K562 (cell line): ENCODE measurements around the gene AFAP1. TPM values are rescaled to one million over a fixed set of nuclear protein-coding genes. Genes with fewer than 3 reads are reported as not detected.

Source experiments
- CHD1 ChIP-seq: fragments of 200-600 bp; sonication (generic); IDR thresholded peaks from one replicate; pipeline ENCODE4 v1.6.1; 2012; ENCODE audit warnings: mild to moderate bottlenecking, moderate library complexity, low read length, inconsistent platforms
- HIVEP1 ChIP-seq: fragments of 250-450 bp; sonication (Bioruptor Pico); IDR thresholded peaks from 2 replicates; pipeline ENCODE4 v1.4.0; 2020; ENCODE audit warnings: mild to moderate bottlenecking
- POLR2B ChIP-seq: fragments of 450-650 bp; IDR thresholded peaks from 2 replicates; pipeline ENCODE4 v1.6.1; 2018; ENCODE audit warnings: low read depth; ENCODE audit not compliant: partially characterized antibody
- RBM15 ChIP-seq: fragments of 200-400 bp; formaldehyde crosslinking; IDR thresholded peaks from 2 replicates; pipeline ENCODE4 v1.6.1; 2018; ENCODE audit warnings: mild to moderate bottlenecking, low read length, moderate library complexity; ENCODE audit not compliant: insufficient read depth
- SRSF3 ChIP-seq: fragments of 200-400 bp; formaldehyde crosslinking; IDR thresholded peaks from 2 replicates; pipeline ENCODE4 v1.6.1; 2016; ENCODE audit warnings: mild to moderate bottlenecking, low read length, moderate library complexity; ENCODE audit not compliant: insufficient read depth
- ZFP30 ChIP-seq: fragments of 250-450 bp; sonication (Bioruptor Pico); IDR thresholded peaks from 2 replicates; pipeline ENCODE4 v1.8.0; 2022; ENCODE audit warnings: moderate library complexity, mild to moderate bottlenecking, inconsistent platforms, borderline replicate concordance
- polyA plus RNA-seq, 8 experiments: library from polyadenylated mRNA; depleted of rRNA in 4 of 8; stranded (reverse) in 5 of 8; unstranded in 3 of 8; fragments of >200 nt; fragmentation: Nextera tagmentation in 2 of 8; fragmentation: Illumina TruSeq in 1 of 8; extraction: Ambion mirVana in 2 of 8; extraction: Trizol in 1 of 8; gene quantifications; 2 replicates each; pipeline versions ENCODE4 v1.2.1 to v1.2.3, GENCODE V29; 2011 to 2014; ENCODE audit warnings: inconsistent platforms in 1 of 8, missing spikeins in 1 of 8
- total RNA-seq, 7 experiments: library from RNA; depleted of rRNA in 6 of 7; stranded (reverse); fragments of >200 nt in 6 of 7; fragmentation: Illumina TruSeq in 2 of 7; extraction: Trizol in 2 of 7; gene quantifications; 2 replicates each; pipeline versions ENCODE4 v1.2.1 to v1.2.3, GENCODE V29; 2011 to 2021; ENCODE audit warnings: low replicate concordance in 1 of 7
- TF ChIP-seq, protein P1 (sequence below): fragments of 200-800 bp; sonication (Bioruptor generic); IDR thresholded peaks from 2 replicates; pipeline ENCODE4 v1.6.1; 2016; ENCODE audit warnings: missing genetic modification characterization, missing compliant biosample characterization
- TF ChIP-seq, protein P2 (sequence below): IDR thresholded peaks from 2 replicates; pipeline ENCODE4 v1.6.1; 2011; ENCODE audit warnings: borderline replicate concordance, low read depth, mild to moderate bottlenecking, moderate library complexity, low read length; ENCODE audit not compliant: insufficient read depth, poor library complexity, severe bottlenecking
- TF ChIP-seq, protein P3 (sequence below): fragments of 450-650 bp; IDR thresholded peaks from 2 replicates; pipeline ENCODE4 v1.6.1; 2018; ENCODE audit warnings: mild to moderate bottlenecking, low read depth; ENCODE audit not compliant: partially characterized antibody
- TF ChIP-seq, protein P4 (sequence below): fragments of 450-650 bp; IDR thresholded peaks from 2 replicates; pipeline ENCODE4 v1.7.1; 2018; ENCODE audit warnings: mild to moderate bottlenecking, low read depth; ENCODE audit not compliant: partially characterized antibody
- TF ChIP-seq, protein P5 (sequence below): fragments of 450-650 bp; IDR thresholded peaks from 2 replicates; pipeline ENCODE4 v1.6.1; 2017; ENCODE audit warnings: mild to moderate bottlenecking, moderate library complexity

The AFAP1 gene
- total and polyA plus RNA-seq, 9 of the 15 experiments (the other 6 are each of a cell fraction or from before 2014, with no cell fraction given) = 0.07 to 0.42 (median 0.12) TPM; not detected in 1

DNA sequence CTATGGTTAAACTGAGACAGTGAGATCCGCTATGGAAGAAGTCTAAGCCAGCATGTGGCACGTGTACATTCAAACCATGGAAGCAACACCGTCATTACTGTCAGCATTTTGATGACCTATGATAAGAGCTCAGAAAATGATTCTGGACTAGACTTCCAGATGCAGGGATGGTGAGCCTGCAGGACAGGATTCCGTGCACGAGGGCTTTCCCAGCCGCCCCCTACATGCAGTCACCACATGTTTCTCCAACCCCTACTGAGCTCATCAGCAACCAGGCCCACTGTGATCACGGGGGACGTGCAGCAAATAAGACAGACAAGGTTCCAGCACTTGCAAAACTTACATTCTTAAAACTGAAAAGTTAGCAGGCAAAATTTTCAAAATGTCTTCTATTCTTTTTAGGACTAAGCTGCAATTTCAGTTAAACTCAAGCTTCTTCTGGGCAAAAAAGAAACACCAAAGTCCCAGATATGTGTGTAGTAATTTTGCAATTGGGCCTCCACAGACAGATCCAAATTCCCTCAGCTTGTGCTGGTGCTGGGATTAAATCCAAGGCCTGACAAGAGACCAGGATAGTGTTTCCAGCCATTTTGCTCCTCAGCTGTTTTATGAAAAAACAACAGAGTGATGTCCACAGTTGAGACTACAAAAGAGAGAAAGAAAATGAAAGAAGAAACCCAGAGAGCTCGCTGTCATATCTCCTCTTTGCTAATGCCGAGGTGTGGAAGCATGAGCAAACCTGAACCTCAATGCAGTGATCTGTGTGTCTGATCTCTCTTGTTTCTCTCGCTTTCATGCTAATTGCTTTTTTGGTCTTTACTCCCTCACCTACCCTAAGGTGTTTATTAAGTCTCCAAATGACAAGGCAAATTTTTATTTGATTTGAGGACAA lies 118.2 kb downstream of the AFAP1 start (continued):
- TF ChIP-seq, protein P1, sequence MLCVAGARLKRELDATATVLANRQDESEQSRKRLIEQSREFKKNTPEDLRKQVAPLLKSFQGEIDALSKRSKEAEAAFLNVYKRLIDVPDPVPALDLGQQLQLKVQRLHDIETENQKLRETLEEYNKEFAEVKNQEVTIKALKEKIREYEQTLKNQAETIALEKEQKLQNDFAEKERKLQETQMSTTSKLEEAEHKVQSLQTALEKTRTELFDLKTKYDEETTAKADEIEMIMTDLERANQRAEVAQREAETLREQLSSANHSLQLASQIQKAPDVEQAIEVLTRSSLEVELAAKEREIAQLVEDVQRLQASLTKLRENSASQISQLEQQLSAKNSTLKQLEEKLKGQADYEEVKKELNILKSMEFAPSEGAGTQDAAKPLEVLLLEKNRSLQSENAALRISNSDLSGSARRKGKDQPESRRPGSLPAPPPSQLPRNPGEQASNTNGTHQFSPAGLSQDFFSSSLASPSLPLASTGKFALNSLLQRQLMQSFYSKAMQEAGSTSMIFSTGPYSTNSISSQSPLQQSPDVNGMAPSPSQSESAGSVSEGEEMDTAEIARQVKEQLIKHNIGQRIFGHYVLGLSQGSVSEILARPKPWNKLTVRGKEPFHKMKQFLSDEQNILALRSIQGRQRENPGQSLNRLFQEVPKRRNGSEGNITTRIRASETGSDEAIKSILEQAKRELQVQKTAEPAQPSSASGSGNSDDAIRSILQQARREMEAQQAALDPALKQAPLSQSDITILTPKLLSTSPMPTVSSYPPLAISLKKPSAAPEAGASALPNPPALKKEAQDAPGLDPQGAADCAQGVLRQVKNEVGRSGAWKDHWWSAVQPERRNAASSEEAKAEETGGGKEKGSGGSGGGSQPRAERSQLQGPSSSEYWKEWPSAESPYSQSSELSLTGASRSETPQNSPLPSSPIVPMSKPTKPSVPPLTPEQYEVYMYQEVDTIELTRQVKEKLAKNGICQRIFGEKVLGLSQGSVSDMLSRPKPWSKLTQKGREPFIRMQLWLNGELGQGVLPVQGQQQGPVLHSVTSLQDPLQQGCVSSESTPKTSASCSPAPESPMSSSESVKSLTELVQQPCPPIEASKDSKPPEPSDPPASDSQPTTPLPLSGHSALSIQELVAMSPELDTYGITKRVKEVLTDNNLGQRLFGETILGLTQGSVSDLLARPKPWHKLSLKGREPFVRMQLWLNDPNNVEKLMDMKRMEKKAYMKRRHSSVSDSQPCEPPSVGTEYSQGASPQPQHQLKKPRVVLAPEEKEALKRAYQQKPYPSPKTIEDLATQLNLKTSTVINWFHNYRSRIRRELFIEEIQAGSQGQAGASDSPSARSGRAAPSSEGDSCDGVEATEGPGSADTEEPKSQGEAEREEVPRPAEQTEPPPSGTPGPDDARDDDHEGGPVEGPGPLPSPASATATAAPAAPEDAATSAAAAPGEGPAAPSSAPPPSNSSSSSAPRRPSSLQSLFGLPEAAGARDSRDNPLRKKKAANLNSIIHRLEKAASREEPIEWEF (CRISPR knock-in tag) = no peak
- TF ChIP-seq HIVEP1 (CRISPR knock-in tag) = no peak
- TF ChIP-seq, protein P2, sequence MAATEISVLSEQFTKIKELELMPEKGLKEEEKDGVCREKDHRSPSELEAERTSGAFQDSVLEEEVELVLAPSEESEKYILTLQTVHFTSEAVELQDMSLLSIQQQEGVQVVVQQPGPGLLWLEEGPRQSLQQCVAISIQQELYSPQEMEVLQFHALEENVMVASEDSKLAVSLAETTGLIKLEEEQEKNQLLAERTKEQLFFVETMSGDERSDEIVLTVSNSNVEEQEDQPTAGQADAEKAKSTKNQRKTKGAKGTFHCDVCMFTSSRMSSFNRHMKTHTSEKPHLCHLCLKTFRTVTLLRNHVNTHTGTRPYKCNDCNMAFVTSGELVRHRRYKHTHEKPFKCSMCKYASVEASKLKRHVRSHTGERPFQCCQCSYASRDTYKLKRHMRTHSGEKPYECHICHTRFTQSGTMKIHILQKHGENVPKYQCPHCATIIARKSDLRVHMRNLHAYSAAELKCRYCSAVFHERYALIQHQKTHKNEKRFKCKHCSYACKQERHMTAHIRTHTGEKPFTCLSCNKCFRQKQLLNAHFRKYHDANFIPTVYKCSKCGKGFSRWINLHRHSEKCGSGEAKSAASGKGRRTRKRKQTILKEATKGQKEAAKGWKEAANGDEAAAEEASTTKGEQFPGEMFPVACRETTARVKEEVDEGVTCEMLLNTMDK = no peak
- TF ChIP-seq, protein P3, sequence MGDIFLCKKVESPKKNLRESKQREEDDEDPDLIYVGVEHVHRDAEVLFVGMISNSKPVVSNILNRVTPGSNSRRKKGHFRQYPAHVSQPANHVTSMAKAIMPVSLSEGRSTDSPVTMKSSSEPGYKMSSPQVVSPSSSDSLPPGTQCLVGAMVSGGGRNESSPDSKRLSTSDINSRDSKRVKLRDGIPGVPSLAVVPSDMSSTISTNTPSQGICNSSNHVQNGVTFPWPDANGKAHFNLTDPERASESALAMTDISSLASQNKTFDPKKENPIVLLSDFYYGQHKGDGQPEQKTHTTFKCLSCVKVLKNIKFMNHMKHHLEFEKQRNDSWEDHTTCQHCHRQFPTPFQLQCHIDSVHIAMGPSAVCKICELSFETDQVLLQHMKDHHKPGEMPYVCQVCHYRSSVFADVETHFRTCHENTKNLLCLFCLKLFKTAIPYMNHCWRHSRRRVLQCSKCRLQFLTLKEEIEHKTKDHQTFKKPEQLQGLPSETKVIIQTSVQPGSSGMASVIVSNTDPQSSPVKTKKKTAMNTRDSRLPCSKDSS = no peak
- TF ChIP-seq, protein P4, sequence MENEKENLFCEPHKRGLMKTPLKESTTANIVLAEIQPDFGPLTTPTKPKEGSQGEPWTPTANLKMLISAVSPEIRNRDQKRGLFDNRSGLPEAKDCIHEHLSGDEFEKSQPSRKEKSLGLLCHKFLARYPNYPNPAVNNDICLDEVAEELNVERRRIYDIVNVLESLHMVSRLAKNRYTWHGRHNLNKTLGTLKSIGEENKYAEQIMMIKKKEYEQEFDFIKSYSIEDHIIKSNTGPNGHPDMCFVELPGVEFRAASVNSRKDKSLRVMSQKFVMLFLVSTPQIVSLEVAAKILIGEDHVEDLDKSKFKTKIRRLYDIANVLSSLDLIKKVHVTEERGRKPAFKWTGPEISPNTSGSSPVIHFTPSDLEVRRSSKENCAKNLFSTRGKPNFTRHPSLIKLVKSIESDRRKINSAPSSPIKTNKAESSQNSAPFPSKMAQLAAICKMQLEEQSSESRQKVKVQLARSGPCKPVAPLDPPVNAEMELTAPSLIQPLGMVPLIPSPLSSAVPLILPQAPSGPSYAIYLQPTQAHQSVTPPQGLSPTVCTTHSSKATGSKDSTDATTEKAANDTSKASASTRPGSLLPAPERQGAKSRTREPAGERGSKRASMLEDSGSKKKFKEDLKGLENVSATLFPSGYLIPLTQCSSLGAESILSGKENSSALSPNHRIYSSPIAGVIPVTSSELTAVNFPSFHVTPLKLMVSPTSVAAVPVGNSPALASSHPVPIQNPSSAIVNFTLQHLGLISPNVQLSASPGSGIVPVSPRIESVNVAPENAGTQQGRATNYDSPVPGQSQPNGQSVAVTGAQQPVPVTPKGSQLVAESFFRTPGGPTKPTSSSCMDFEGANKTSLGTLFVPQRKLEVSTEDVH = no peak
- TF ChIP-seq, protein P5, sequence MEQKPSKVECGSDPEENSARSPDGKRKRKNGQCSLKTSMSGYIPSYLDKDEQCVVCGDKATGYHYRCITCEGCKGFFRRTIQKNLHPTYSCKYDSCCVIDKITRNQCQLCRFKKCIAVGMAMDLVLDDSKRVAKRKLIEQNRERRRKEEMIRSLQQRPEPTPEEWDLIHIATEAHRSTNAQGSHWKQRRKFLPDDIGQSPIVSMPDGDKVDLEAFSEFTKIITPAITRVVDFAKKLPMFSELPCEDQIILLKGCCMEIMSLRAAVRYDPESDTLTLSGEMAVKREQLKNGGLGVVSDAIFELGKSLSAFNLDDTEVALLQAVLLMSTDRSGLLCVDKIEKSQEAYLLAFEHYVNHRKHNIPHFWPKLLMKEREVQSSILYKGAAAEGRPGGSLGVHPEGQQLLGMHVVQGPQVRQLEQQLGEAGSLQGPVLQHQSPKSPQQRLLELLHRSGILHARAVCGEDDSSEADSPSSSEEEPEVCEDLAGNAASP = no peak
- no peak for TF ChIP-seq ZFP30 (CRISPR knock-in tag)
- TF ChIP-seq SRSF3 = no peak
- no peak for TF ChIP-seq CHD1
- no peak for TF ChIP-seq RBM15
- TF ChIP-seq POLR2B = no peak
